H1 (cell line): ENCODE measurements around the gene NEUROD6. TPM values are rescaled to one million over a fixed set of nuclear protein-coding genes. Genes with fewer than 3 reads are reported as not detected.

Source experiments
- CTCF ChIA-PET: fragments of 300-600 bp; sonication (Branson Sonifier 250); formaldehyde crosslinking; loops from one replicate; lab custom pipeline; 2021; ENCODE audit not compliant: partially characterized antibody; lab: Charles Lee
- POLR2A ChIA-PET: fragments of 300-600 bp; sonication (Branson Sonifier 250); formaldehyde crosslinking; loops from one replicate; lab custom pipeline; 2021; ENCODE audit warnings: inconsistent platforms; ENCODE audit not compliant: partially characterized antibody; lab: Charles Lee
- DNase-seq, 2 experiments: peaks; one replicate each; pipeline versions ENCODE4 v3.0.0 to v3.0.0-alpha.2; 2010 to 2022; ENCODE audit warnings: low spot score in 2 of 2, low read depth in 1 of 2, mixed read lengths in 1 of 2
- FAIRE-seq: peaks from 2 replicates; lab custom pipeline; 2011; peaks lifted over from hg19 to GRCh38; lab: Jason Lieb, UNC
- H2AFZ ChIP-seq: 2 replicates; pipeline ENCODE4 v1.8.1; 2012; ENCODE audit warnings: low read length, inconsistent platforms
- H2AK5ac ChIP-seq: 2 replicates; pipeline ENCODE4 v1.6.1; 2013; ENCODE audit warnings: low read depth, low read length
- H2BK120ac ChIP-seq: replicated peaks from 2 replicates; pipeline ENCODE3; 2013; ENCODE audit warnings: low read depth, low read length, inconsistent platforms
- H2BK12ac ChIP-seq: 2 replicates; pipeline ENCODE4 v1.6.1; 2013; ENCODE audit warnings: low read depth, low read length
- H2BK15ac ChIP-seq: 2 replicates; pipeline ENCODE4 v1.6.1; 2013; ENCODE audit warnings: low read length
- H2BK20ac ChIP-seq: 2 replicates; pipeline ENCODE4 v1.6.1; 2013; ENCODE audit warnings: low read length
- H2BK5ac ChIP-seq: 2 replicates; pipeline ENCODE4 v1.6.1; 2013; ENCODE audit warnings: low read depth, low read length
- H3K14ac ChIP-seq: 2 replicates; pipeline ENCODE4 v1.6.1; 2013; ENCODE audit warnings: inconsistent platforms; ENCODE audit not compliant: insufficient read length
- H3K18ac ChIP-seq: 2 replicates; pipeline ENCODE4 v1.6.1; 2013; ENCODE audit warnings: low read length; ENCODE audit errors: extremely low read depth
- H3K23ac ChIP-seq: 2 replicates; pipeline ENCODE4 v1.6.1; 2013; ENCODE audit warnings: inconsistent platforms; ENCODE audit not compliant: insufficient read length
- H3K23me2 ChIP-seq: 2 replicates; pipeline ENCODE4 v1.6.1; 2013; ENCODE audit warnings: low read depth, low read length
- H3K27ac ChIP-seq: 2 replicates; pipeline ENCODE4 v1.6.1; 2011; ENCODE audit warnings: low read depth, low read length, inconsistent platforms
- H3K27me3 ChIP-seq, 4 experiments: replicated peaks in 1 of 4; 1 replicate in 1 of 4; 2 replicates in 3 of 4; pipeline versions ENCODE4 v1.6.1 to v1.8.1; 2011 to 2013; ENCODE audit warnings: low read length in 3 of 4, mild to moderate bottlenecking in 3 of 4, inconsistent platforms in 2 of 4, mixed read lengths in 2 of 4, moderate library complexity in 1 of 4; ENCODE audit not compliant: control insufficient read depth in 3 of 4, insufficient read depth in 3 of 4; ENCODE audit errors: extremely low read depth in 1 of 4
- H3K36me3 ChIP-seq, 4 experiments: 2 replicates each; pipeline versions ENCODE4 v1.6.1 to v1.8.1; 2011 to 2013; ENCODE audit warnings: mild to moderate bottlenecking in 4 of 4, low read length in 3 of 4, moderate library complexity in 2 of 4, control low read depth in 1 of 4, inconsistent platforms in 1 of 4; ENCODE audit not compliant: insufficient read depth in 4 of 4, control insufficient read depth in 2 of 4
- H3K4ac ChIP-seq: replicated peaks from 2 replicates; pipeline ENCODE3; 2013; ENCODE audit warnings: low read length, low read depth, mixed read lengths, inconsistent platforms; ENCODE audit not compliant: insufficient read length
- H3K4me1 ChIP-seq, 4 experiments: replicated peaks in 1 of 4; 1 replicate in 1 of 4; 2 replicates in 3 of 4; pipeline versions ENCODE4 v1.6.1 to v1.8.1; 2011 to 2013; ENCODE audit warnings: low read length in 3 of 4, inconsistent platforms in 2 of 4, mixed read lengths in 1 of 4; ENCODE audit not compliant: insufficient read depth in 4 of 4, control insufficient read depth in 3 of 4
- H3K4me2 ChIP-seq, 2 experiments: 2 replicates each; pipeline versions ENCODE4 v1.6.1 to v1.8.1; 2011 to 2013; ENCODE audit warnings: low read depth in 2 of 2, low read length in 2 of 2, control low read depth in 1 of 2, inconsistent platforms in 1 of 2, mild to moderate bottlenecking in 1 of 2; ENCODE audit not compliant: insufficient read depth in 1 of 2
- H3K4me3 ChIP-seq, 4 experiments: fragments of 200-600, 300-600 bp in 1 of 4; sonication (generic), shearing (Covaris generic), sonication (Bioruptor Twin) in 1 of 4; 2 replicates each; pipeline versions ENCODE4 v1.5.1 to v1.8.1; 2011 to 2016; ENCODE audit warnings: low read length in 4 of 4, low read depth in 3 of 4, control low read depth in 2 of 4, inconsistent platforms in 2 of 4, mild to moderate bottlenecking in 2 of 4, mixed read lengths in 1 of 4, moderate library complexity in 1 of 4; ENCODE audit not compliant: insufficient read depth in 2 of 4; ENCODE audit errors: extremely low read depth in 1 of 4
- H3K56ac ChIP-seq: replicated peaks from 2 replicates; pipeline ENCODE3; 2013; ENCODE audit warnings: low read depth, mild to moderate bottlenecking, mixed read lengths, low read length, inconsistent platforms; ENCODE audit not compliant: insufficient read length
- H3K79me1 ChIP-seq: 2 replicates; pipeline ENCODE4 v1.6.1; 2013; ENCODE audit warnings: low read depth, low read length, control low read depth
- H3K79me2 ChIP-seq, 2 experiments: 2 replicates each; pipeline versions ENCODE4 v1.6.1 to v1.8.1; 2012 to 2013; ENCODE audit warnings: low read length in 2 of 2, mild to moderate bottlenecking in 2 of 2, inconsistent platforms in 1 of 2; ENCODE audit not compliant: insufficient read depth in 2 of 2, control insufficient read depth in 1 of 2
- H3K9ac ChIP-seq, 4 experiments: replicated peaks in 1 of 4; 1 replicate in 1 of 4; 2 replicates in 3 of 4; pipeline versions ENCODE4 v1.6.1 to v1.8.1; 2011 to 2013; ENCODE audit warnings: low read depth in 3 of 4, low read length in 3 of 4, control low read depth in 2 of 4, mild to moderate bottlenecking in 2 of 4, moderate library complexity in 2 of 4, inconsistent platforms in 1 of 4; ENCODE audit errors: extremely low read depth in 1 of 4
- H3K9me3 ChIP-seq, 2 experiments: 2 replicates each; pipeline versions ENCODE4 v1.6.1 to v1.8.1; 2012 to 2013; ENCODE audit warnings: mild to moderate bottlenecking in 2 of 2, moderate library complexity in 2 of 2, control low read depth in 1 of 2, inconsistent platforms in 1 of 2, low read depth in 1 of 2, low read length in 1 of 2, mixed read lengths in 1 of 2; ENCODE audit not compliant: insufficient read depth in 2 of 2
- H4K20me1 ChIP-seq, 2 experiments: replicated peaks in 1 of 2; 2 replicates each; pipeline versions ENCODE3 to v1.8.1; 2011 to 2013; ENCODE audit warnings: inconsistent platforms in 2 of 2, low read length in 2 of 2, mild to moderate bottlenecking in 1 of 2; ENCODE audit not compliant: insufficient read depth in 2 of 2, control insufficient read depth in 1 of 2
- H4K5ac ChIP-seq: 2 replicates; pipeline ENCODE4 v1.6.1; 2013; ENCODE audit warnings: low read length, low read depth, mixed read lengths, inconsistent platforms; ENCODE audit not compliant: insufficient read length
- H4K8ac ChIP-seq: 2 replicates; pipeline ENCODE4 v1.8.0; 2013; ENCODE audit warnings: mild to moderate bottlenecking, moderate library complexity, low read length, inconsistent platforms; ENCODE audit not compliant: insufficient read depth; ENCODE audit errors: extremely low read depth
- H4K91ac ChIP-seq: replicated peaks from 2 replicates; pipeline ENCODE3; 2013; ENCODE audit warnings: low read length, mixed read lengths, inconsistent platforms; ENCODE audit not compliant: insufficient read length
- RFX5 ChIP-seq: IDR thresholded peaks from 2 replicates; pipeline ENCODE4 v1.6.1; 2011; ENCODE audit warnings: low read depth, low read length, improper control_type of control experiment, borderline replicate concordance
- WGBS, 2 experiments: shearing (Covaris generic) in 1 of 2; methylation state at CpG; one replicate each; pipeline versions ENCODE4 v1.1.6 to v1.1.7; 2013 to 2015; ENCODE audit warnings: low lambda C conversion rate in 2 of 2, mixed read lengths in 2 of 2, inconsistent platforms in 1 of 2, low coverage in 1 of 2, missing lambda C conversion rate in 1 of 2; ENCODE audit not compliant: insufficient replicate concordance in 2 of 2, insufficient coverage in 1 of 2, insufficient read length in 1 of 2; ENCODE audit errors: extremely low coverage in 1 of 2, missing lambda C conversion rate in 1 of 2; 5-methylcytosine and 5-hydroxymethylcytosine counted together
- polyA plus RNA-seq, 7 experiments: library from polyadenylated mRNA; depleted of rRNA in 3 of 7; stranded (reverse) in 5 of 7; unstranded in 2 of 7; fragments of >200 nt in 5 of 7; fragments of 200-250 nt in 2 of 7; gene quantifications; 1 replicate in 5 of 7; 2 replicates in 1 of 7; 4 replicates in 1 of 7; pipeline versions ENCODE4 v1.2.1 to v1.2.3, GENCODE V29; 2011 to 2013; ENCODE audit warnings: missing spikeins in 2 of 7, mixed read lengths in 2 of 7
- total RNA-seq: library from RNA; stranded (reverse); fragmentation: NEBNext Ultra II Directional; extraction: Animal tissue kit (Norgen Biotek cat#: 25700); gene quantifications from 2 replicates; pipeline ENCODE4 v1.2.1, GENCODE V29; 2021

The NEUROD6 gene
- total and polyA plus RNA-seq, 2 of the 8 experiments (the other 6 are each of a cell fraction or from before 2014, with no cell fraction given): not detected

- no peak for FAIRE-seq
- CTCF ChIA-PET: no interaction called here
- H2BK12ac ChIP-seq: no peak overlapping the region
- no peak overlapping the region for H3K27ac ChIP-seq
- H3K4ac ChIP-seq: no peak overlapping the region
- POLR2A ChIA-PET: no interaction called here
- H2BK20ac ChIP-seq: no peak overlapping the region
- no peak overlapping the region for H3K14ac ChIP-seq
- no peak for DNase-seq
- no peaks in the 10 kb centered on the region for H3K36me3 ChIP-seq
- no peaks in the 10 kb centered on the region for H3K79me1 ChIP-seq
- H3K4me2 ChIP-seq: no peak overlapping the region
- H3K23ac ChIP-seq: no peak overlapping the region
- H3K27me3 ChIP-seq: no peaks in the 10 kb centered on the region
- H3K23me2 ChIP-seq: no peaks in the 10 kb centered on the region; the same call in 1 of the 2 replicates
- H2AFZ ChIP-seq: no peak overlapping the region
- H4K91ac ChIP-seq: no peak overlapping the region
- no peaks in the 10 kb centered on the region for H4K20me1 ChIP-seq
- no peak overlapping the region for H3K18ac ChIP-seq
- H4K8ac ChIP-seq: no peak overlapping the region
- 100% methylated on average over 1 of the region's 1 CpG; no CpG with 5 or more reads in 1 of the 2 experiments for WGBS, 2 experiments
- H2BK15ac ChIP-seq: no peak overlapping the region
- no peak overlapping the region for H2BK5ac ChIP-seq
- no peak overlapping the region for H3K4me3 ChIP-seq
- H3K9ac ChIP-seq: no peak overlapping the region
- no peaks in the 10 kb centered on the region for H3K79me2 ChIP-seq
- H3K9me3 ChIP-seq: no peaks in the 10 kb centered on the region
- no peak overlapping the region for H2AK5ac ChIP-seq
- no peak overlapping the region for H4K5ac ChIP-seq
- no peak overlapping the region for H3K56ac ChIP-seq
- no peaks in the 10 kb centered on the region for H3K4me1 ChIP-seq
- no peak overlapping the region for H2BK120ac ChIP-seq
- TF ChIP-seq RFX5: no peak
Measured at GRCh38 chr7:31299336-31299735, 41.2 kb downstream of the NEUROD6 start.
